EL (cell line): ENCODE results near the gene ICAM2.

ENCODE experiments used
- DNase-seq: peaks from one replicate; pipeline ENCODE4 v3.0.0-alpha.2; 2016

ICAM2 gene

DNA sequence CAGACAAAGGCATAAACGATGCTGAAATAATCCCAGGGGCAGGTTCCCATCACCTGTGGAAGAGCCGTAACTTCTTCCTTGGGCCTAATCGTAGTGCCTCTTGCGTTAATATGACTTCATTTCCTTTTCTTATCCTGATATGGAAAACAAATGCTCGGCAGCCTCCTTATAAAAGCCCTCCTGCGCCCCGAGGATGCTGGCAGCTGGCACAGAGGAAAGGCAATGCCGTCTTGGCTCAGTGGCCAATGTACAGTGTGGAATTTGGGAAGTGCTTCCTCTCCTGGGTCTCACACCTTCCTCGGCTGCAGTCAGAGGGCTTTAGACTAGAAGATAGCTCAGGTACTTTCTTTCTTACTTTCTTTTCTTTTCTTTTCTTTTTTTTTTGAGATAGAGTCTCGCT, 51.2 kb downstream of the ICAM2 start:
- no peak for DNase-seq

DNA sequence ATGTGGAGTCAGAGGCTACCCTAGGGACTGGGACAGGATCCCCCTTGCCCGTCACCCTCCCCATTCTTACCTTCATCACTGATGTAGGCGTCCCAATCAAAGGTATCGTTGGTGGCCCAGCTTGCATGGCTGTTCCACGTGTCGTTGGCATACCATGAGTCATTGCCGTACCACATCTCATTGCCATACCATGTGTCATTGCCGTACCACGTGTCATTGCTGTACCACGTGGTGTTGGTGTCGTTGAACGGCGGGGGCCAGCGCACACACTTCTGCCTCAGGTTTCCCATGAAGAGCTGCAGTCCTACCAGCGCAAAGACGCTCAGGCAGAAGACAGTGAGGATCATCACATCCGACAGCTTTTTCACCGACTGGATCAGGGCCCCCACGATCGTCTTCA, 52.5 kb downstream of the ICAM2 start:
- DNase-seq: no peak

DNA sequence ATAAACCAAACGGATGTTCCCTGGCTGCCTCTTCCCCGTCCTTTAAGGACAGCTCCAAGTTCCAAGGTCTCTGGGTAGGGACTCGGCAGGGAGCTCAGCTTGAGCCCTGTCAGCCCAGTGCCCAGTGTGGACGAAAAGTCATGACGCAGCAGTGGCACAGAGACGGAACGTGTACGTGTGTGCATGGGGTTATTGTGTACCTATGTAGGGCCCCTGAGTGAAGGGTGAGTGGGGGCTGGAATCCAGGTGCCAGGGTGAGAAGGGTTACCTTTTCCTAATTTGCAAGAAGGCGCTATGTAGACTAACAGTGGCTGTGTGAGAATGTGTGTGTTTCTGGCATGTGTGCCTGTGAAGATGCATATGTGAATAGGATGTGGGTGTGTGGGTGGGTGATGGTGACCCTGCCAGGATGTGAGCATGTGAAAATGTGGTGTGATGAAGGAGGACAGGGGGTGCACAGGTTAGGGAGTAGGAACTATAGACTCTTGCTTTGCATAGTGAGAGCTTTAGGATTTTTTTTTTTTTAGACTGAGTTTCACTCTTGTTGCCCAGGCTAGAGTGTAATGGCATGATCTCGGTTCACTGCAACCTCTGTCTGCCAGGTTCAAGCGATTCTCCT, 53.7 kb downstream of the ICAM2 start:
- DNase-seq: no peak

DNA sequence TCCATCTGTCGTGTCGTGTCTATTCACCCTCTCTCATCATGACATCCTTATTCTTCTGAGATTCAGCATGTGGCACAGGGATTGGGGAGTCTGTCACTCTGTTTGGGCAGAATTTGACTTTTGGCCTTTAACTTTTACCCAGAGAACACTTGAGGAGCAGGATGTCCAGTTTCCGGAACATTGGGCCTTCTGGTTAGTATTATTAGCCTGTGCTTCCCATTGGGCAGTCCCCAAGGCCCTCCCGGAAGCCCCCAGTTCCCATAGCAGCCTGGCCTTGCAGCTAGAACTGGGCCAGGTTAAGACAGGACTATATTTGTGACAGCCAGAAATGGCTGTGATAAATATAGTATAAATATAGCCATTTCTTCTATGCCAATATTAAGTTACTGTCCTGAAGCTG, 57.3 kb downstream of the ICAM2 start:
- DNase-seq: no peak

DNA sequence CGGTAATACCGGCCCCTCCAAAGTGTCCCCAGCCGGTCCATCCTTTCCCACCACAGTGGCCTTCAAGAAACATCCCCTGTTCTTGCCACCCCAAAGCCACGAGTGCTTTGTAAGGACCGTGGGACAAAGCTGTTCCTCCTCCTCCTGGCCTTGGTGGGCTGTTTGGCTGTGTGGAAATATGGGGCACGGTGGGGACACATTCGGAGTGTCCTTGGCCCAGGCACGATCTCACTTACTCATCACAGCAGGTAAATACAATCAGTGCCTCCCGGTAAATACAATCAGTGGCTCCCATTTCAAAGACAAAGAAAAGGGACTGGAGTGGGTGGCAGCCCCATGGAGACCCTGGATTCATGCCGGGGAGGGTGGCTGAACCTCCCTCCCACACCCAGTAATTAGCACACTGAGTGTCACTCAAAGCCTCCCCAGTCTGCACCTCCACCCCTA, 58.1 kb downstream of the ICAM2 start:
- no peak for DNase-seq

DNA sequence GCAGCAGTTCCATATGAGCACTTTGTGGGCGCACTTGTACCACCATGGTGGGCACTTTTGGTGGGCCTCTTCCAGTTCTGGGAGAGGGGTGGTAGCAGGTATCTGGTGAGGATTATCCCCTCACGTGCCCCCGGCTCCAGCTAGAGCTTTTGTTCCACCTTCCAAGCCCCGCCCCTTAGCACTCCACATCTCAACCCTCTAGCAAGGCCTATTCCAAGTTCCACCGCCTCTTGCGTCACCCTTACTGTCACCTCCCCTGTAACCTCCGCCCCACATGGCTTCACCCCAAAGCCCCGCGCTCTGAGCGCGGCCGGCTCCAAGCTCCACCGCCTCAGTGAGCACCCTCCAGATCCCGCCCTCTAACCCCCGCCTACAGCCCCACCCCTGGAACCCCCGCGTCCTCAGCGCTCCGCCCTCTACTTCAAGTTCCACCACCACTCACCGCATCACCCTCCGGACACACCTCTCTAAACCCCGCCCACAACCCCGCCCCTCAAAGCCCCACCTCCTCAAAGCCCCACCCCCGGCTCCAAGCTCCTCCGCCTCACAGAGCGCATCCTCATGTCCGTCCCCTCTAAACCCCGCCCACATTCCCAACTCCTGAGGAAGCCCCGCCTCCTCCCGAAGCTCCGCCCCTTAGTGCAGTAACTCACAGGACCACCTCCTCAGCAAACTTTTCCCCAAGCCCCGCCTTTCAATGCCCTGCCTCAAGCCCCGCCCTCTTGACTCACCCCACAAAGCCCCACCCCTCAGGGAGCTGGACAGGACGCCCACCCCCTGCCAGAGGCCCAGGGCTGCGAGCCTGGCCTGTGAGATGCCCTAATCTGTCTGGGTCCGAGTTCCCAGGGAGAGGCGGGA, 58.8 kb downstream of the ICAM2 start:
- peak; percentile 66 for DNase-seq

DNA sequence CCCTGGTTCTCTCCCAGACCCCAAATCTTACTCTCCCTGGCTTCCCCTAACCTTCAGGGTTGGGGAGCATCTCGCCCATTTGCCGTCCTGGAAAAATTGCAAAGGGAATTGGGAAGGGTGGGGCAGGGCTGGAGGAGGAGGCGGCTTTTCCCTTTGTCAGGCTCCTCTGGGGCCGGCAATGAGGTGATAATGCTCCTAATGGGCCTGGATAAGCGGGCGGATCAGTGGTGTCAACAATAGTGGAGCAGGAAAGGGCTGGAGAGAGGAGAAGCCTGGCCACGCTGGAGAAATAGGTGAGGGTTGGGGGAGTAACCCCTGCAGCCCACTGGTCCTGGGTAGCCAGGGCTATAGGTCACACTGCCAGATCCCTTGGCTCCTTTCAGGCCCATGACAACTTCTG, 60.0 kb downstream of the ICAM2 start:
- no peak for DNase-seq

DNA sequence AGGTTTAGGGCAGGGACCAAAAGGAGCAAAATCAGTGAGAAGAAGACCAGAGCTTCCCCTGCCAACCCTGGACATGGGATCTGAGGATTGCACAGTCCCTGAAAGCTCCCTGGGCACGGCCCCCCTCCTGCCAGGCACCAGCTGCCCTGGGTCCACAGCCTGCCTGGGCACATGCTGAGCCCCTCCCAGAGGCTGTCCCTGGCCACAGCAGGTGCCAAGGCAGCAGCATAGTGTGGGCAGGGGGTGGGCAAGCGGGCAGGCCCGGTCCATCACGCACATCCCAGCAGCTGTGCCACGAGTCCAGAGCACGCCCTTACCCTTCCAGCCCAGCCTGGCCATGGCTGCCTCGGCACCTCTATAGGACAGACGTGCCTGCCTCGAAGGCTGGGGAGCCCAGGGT, 60.4 kb downstream of the ICAM2 start:
- no peak for DNase-seq

DNA sequence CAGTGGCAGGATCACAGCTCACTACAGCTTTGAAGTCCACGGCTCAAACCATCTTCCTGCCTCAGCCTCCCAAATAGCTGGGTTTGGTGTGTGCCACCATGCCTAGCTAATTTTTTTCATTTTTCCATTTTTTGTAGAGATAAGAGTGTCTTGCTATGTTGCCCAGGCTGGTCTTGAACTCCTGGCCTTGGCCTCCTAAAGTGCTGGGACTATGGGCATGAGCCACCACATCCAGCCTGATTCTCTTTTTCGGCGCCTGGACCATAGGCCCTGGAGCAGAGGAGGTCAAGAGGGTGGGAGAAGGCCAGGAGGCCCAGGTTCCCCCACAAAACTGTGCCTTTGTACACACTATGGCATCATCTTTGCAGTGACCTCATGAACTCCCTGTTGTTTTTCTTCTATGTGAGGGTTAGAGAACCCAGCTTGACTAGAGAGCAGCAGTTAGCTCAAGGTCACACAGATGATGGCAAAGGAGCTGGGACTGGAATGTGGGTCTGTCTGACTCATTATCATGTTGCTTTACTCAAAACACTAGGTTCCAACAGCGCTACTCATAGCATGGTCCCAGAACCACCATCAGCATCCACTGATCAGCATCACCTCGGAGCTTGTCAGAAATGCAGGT, 64.0 kb downstream of the ICAM2 start:
- DNase-seq: peak; percentile 73

DNA sequence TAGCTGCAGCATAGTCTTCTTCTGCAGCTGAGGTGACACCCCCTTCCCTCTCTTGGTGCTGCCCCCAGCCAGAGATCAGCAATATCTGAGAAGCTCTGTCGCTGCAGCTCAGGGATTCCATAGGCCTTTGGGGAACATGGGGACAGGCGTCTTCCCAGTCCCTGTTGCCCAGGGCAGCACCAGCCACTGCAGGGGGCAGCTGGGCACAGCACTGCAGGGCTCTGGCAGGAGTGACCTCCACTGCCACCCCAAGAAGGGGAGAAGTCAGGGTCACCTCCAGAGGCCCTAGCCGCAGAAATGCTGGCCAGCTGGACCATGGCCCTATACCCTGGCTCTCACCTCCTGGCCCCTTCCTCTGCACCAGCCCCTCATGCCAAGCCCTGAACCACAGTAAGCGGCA, 64.6 kb downstream of the ICAM2 start:
- no peak for DNase-seq

DNA sequence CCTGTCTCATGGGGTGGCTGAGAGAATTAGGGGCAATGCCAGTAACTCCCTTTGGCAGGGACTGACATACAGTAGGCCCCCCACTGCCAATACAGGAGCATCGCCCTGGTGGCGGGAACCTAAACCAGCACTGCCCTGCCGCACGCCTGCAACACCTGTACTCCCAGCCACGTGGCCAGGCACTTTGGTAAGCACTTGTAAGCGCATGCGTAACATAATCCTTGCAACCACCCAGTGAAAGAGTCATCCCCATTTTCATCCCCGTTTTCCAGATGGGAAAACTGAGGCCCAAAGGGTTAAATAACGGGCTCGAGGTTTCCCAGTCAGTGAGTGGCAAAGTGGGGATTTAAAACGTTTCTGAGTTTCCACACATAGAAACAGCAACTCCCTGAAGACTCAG, 65.2 kb downstream of the ICAM2 start:
- no peak for DNase-seq

DNA sequence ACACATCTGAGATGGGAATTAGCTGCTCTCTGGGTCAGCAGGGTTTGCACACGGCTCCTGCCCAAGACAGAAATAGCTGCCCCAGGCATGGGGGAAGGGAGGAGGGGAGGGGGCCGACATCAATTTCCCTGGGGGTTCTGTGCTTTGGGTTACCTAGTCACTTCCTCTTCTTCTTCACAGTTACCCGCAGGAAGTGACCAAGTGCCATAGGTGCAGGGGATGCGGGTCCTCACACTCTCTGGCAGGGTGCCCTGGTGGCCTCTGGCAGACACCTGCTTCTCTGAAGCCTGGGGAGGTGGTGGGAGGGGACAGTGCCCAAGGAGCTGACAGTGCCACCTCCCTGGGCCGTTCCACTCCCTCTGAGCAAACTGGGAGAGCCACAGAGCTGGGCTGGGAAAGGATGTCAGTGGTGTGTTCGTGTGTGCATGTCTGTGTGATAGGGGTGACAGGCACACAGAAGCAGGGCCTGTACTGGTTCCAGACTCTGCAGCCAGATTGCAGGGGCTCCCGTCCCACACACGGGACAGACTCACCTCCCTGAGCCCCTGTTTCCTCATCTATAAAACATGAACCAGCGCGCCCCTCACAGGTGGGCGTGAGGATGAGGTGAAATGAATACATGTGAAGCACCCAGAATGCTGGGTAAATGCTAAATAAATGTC, 65.9 kb downstream of the ICAM2 start:
- DNase-seq: no peak
